CMK (cell line): ENCODE results near the gene SMCO3.

ENCODE experiments used
- DNase-seq: peaks from one replicate; pipeline ENCODE4 v3.0.0-alpha.2; 2010; ENCODE audit warnings: low read depth

Gene SMCO3

GRCh38 chr12:14814014-14814413 lies at the start of gene SMCO3:
TSS of gene SMCO3 (minus strand) at chr12:14814182. CDS start at chr12:14806680, 7,502 bp downstream.
- no peak for DNase-seq

- no peak for DNase-seq
Observed at GRCh38 chr12:14860490-14860889, 46.5 kb upstream of the SMCO3 start.

GRCh38 chr12:14858513-14858912 lies 44.5 kb upstream of the SMCO3 start:
- DNase-seq = no peak

- no peak for DNase-seq
Observed at GRCh38 chr12:14854586-14855183, 40.7 kb upstream of the SMCO3 start.

GRCh38 chr12:14853961-14854360 lies 40.0 kb upstream of the SMCO3 start:
- DNase-seq = no peak

GRCh38 chr12:14852880-14853279 lies 38.9 kb upstream of the SMCO3 start:
- no peak for DNase-seq

GRCh38 chr12:14850929-14851663 lies 37.1 kb upstream of the SMCO3 start:
- DNase-seq = no peak

- DNase-seq = no peak
Observed at GRCh38 chr12:14849661-14850060, 35.7 kb upstream of the SMCO3 start.

- DNase-seq = no peak
Observed at GRCh38 chr12:14846876-14847580, 33.0 kb upstream of the SMCO3 start.

- DNase-seq = no peak
Observed at GRCh38 chr12:14846042-14846587, 32.1 kb upstream of the SMCO3 start.

- DNase-seq = no peak
Observed at GRCh38 chr12:14845350-14845750, 31.4 kb upstream of the SMCO3 start.

- no peak for DNase-seq
Observed at GRCh38 chr12:14844401-14844800, 30.4 kb upstream of the SMCO3 start.

GRCh38 chr12:14843425-14843887 lies 29.5 kb upstream of the SMCO3 start, which contains the start of gene ART4:
TSS of gene ART4 (minus strand) at chr12:14843526. CDS start at chr12:14843113, 413 bp downstream.
- DNase-seq = peak; percentile 26

- DNase-seq = no peak
Observed at GRCh38 chr12:14842315-14842714, 28.3 kb upstream of the SMCO3 start.

GRCh38 chr12:14841761-14842160 lies 27.8 kb upstream of the SMCO3 start:
- no peak for DNase-seq

GRCh38 chr12:14840616-14841015 lies 26.6 kb upstream of the SMCO3 start:
- no peak for DNase-seq

- DNase-seq = no peak
Observed at GRCh38 chr12:14839262-14839661, 25.3 kb upstream of the SMCO3 start.

- no peak for DNase-seq
Observed at GRCh38 chr12:14836336-14837210, 22.6 kb upstream of the SMCO3 start.

GRCh38 chr12:14834509-14834908 lies 20.5 kb upstream of the SMCO3 start:
- DNase-seq = no peak

GRCh38 chr12:14833952-14834351 lies 20.0 kb upstream of the SMCO3 start:
- no peak for DNase-seq

- no peak for DNase-seq
Observed at GRCh38 chr12:14833336-14833735, 19.4 kb upstream of the SMCO3 start.

- DNase-seq = no peak
Observed at GRCh38 chr12:14828892-14829291, 14.9 kb upstream of the SMCO3 start.
